Brain microvascular endothelial cell (primary cell): Measurements from ENCODE around the gene TENT4A.

Source experiments
- DNase-seq: peaks from one replicate; pipeline ENCODE4 v3.0.0-alpha.2; 2020
- H3K27ac ChIP-seq: fragments of 250-450 bp; sonication (Bioruptor Pico); 2 replicates; pipeline ENCODE4 v1.5.1; 2020; ENCODE audit warnings: mild to moderate bottlenecking, moderate library complexity
- H3K27me3 ChIP-seq: fragments of 250-450 bp; sonication (Bioruptor Pico); replicated peaks from 2 replicates; pipeline ENCODE4 v1.5.1; 2020; ENCODE audit warnings: mild to moderate bottlenecking
- H3K36me3 ChIP-seq: fragments of 250-450 bp; sonication (Bioruptor Pico); replicated peaks from 2 replicates; pipeline ENCODE4 v1.5.1; 2020; ENCODE audit warnings: mild to moderate bottlenecking
- H3K4me3 ChIP-seq: 2 replicates; pipeline ENCODE4 v1.5.1; 2011; ENCODE audit warnings: low read depth, mild to moderate bottlenecking, control low read depth, low read length, moderate library complexity
- in situ Hi-C: cut with HindIII; loops from 2 replicates; pipeline ENCODE4 v1.10.0; 2017; ENCODE audit warnings: low sequenced_read_pairs, low pct_ligation_motif_present
- TF ChIP-seq, protein P1 (sequence below): IDR thresholded peaks from 2 replicates; pipeline ENCODE4 v1.5.1; 2011; ENCODE audit warnings: low read depth, mild to moderate bottlenecking, moderate library complexity, low read length, control low read depth, inconsistent platforms; ENCODE audit errors: missing control alignments

TENT4A gene

DNA sequence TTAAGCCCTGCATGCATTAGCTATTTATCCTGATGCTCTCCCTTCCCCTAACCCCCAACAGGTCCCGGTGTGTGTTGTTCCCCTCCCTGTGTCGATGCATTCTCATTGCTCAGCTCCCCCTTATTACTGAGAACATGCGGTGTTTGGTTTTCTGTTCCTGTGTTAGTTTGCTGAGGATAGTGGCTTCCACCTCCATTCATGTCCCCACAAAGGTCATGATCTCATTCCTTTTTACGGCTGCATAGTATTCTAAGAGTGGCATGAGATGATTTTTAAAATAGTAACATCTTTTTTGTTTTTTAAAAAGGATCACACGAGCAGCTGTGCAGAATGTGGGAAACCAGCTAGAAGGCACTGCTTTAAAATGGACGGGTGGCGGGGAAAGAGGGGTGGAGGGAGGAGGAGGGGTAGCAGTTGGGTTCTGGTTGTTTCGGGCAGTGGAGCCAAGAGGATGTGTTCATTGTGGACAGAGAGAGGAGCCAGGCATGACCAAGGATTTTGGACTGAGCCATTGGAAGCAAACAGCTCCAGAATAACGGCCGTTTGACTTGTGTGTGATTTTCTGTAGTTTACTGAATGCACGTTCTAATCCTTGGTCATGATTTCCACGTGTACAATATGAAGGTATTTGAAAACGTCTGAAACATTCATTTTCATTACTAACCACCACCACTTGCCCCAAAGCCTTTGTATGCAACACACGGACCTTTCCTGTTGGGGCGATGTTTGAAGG is 1.7 kb upstream of the TENT4A start:
- in situ Hi-C loops = no loop called here
- DNase-seq = no peak
- TF ChIP-seq, protein P1, sequence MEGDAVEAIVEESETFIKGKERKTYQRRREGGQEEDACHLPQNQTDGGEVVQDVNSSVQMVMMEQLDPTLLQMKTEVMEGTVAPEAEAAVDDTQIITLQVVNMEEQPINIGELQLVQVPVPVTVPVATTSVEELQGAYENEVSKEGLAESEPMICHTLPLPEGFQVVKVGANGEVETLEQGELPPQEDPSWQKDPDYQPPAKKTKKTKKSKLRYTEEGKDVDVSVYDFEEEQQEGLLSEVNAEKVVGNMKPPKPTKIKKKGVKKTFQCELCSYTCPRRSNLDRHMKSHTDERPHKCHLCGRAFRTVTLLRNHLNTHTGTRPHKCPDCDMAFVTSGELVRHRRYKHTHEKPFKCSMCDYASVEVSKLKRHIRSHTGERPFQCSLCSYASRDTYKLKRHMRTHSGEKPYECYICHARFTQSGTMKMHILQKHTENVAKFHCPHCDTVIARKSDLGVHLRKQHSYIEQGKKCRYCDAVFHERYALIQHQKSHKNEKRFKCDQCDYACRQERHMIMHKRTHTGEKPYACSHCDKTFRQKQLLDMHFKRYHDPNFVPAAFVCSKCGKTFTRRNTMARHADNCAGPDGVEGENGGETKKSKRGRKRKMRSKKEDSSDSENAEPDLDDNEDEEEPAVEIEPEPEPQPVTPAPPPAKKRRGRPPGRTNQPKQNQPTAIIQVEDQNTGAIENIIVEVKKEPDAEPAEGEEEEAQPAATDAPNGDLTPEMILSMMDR = no peak

DNA sequence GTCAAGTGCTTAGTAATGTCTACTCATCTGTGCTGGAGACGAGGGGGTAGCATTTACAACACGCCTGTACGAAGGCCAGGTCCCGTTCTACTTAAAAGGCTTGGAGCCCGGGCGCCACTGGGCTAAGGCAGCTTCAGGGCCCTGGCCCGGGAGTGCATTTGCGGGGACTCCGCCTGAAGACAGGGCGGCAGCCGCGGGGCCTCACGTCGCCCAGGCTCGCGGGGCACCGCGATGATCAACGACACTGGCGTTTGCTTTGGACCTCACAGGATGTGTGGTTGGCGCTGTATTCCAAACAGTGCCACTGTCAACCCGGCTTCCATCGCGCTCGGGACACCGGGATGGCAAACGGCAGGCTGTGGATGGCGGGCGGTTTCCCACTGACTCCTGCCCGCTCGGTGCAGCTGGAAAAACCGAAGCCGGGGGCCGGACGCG is 1.1 kb upstream of the TENT4A start:
- H3K27me3 ChIP-seq = no peaks in the 10 kb centered on the region
- in situ Hi-C loops = no loop called here
- peak overlapping the region; percentile 73 for H3K4me3 ChIP-seq
- no peaks in the 10 kb centered on the region for H3K36me3 ChIP-seq
- peak overlapping the region; percentile 74 for H3K27ac ChIP-seq
- TF ChIP-seq, protein P1 = no peak
- peak; percentile 51 for DNase-seq

More for the DNA sequence above, 1.7 kb upstream of the TENT4A start:
- H3K27ac ChIP-seq = peak overlapping the region; percentile 74
- H3K4me3 ChIP-seq = peak overlapping the region; percentile 73
- H3K27me3 ChIP-seq = no peaks in the 10 kb centered on the region
- H3K36me3 ChIP-seq = no peaks in the 10 kb centered on the region

DNA sequence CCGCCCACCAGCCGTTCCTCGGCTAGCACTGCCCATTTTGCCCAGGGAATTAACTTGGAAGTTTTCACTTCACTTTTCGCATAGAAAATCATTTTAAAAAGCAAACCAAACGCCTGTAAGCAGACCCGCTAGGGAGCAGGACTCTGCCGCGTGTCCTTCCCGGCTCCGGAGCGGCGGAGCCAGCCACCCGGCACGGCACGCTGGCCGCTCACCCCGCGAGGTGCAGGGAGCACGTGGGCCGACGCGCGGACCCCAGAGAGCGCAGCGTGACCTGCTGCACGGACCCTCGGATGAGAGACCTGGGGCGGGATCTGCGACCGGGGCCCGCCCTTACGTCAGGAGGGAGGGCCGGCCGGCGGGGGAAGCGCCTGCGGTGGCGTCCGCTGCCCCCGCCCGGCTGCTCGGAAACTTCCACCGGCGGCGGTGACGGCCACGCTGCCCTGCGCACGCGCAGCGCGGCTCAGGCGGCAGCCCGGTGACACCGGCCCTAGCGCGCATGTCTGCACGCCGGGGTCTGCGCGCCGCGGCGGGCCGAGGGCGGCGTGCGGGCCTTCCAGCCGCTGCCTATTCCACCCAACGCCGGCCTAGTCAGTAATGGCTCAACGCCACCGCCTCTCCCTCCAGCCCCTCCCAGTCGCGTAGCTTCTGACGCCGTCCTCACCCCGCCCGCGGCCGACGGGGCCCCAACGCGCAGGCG is 507 bp upstream of the TENT4A start:
- in situ Hi-C loops = no loop called here
- H3K36me3 ChIP-seq = no peaks in the 10 kb centered on the region
- TF ChIP-seq, protein P1 = no peak
- no peaks in the 10 kb centered on the region for H3K27me3 ChIP-seq
- peak overlapping the region; percentile 73 for H3K4me3 ChIP-seq
- H3K27ac ChIP-seq = peak overlapping the region; percentile 74
- peak; percentile 93 for DNase-seq

DNA sequence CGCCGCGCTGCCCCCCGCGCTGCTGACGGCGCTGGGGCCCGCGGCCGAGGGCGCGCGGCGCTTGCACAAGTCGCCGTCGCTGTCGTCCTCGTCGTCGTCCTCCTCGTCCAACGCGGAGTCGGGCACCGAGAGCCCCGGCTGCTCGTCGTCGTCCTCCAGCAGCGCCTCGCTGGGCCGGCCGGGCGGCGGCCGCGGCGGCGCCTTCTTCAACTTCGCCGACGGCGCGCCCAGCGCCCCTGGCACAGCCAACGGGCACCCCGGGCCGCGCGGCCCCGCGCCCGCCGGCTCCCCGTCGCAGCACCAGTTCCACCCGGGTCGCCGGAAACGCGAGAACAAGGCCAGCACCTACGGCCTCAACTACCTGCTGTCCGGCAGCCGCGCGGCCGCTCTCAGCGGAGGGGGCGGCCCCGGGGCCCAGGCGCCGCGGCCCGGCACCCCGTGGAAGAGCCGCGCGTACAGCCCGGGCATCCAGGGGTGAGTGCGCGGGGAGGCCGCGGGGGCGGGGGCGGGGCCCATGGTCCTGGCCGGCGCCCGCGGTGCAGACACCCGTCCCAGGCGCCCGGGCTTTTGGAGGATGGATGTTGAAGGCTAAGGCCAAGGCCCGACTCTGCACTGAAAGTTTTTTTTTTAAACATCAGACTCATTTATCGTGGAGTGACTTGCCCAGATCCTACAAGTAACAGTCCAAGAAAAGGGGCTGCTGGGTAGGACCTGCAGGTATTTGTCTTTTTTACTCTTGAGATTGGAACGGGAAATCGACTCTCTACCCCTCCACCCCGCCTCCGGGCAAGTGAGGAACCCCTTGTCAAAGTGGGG is 1.2 kb downstream of the TENT4A start:
- Histone ChIP-seq H3K27me3 (no peaks in the 10 kb centered on the region), H3K27ac (no peak overlapping the region), H3K36me3 (no peaks in the 10 kb centered on the region), H3K4me3 (peak overlapping the region; percentile 60)
- in situ Hi-C loops = no loop called here
- DNase-seq = no peak
- TF ChIP-seq, protein P1 = no peak

DNA sequence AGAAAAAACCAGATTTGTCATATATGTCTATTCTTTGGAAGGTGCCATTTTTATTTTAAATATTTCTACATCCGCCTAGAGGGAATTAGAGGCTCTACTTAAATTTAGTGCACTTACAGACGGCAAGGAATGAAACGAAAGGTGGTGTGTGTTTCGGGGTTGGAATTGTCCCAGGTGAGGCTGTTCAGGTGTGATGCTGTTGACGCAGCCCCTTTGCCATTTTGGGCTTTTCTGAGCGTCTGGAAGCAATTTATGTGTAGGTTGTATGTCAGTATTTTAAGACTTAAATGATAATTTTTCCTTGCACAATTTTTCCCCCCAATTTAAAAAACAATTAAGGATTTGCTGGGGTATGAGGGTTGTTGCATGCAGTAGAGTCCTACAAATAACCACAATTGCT is 2.0 kb downstream of the TENT4A start:
- in situ Hi-C loops = no loop called here
- no peak for DNase-seq
- peak overlapping the region; percentile 60 for H3K4me3 ChIP-seq
- no peaks in the 10 kb centered on the region for H3K27me3 ChIP-seq
- H3K27ac ChIP-seq = no peak overlapping the region
- TF ChIP-seq, protein P1 = no peak
- H3K36me3 ChIP-seq = no peaks in the 10 kb centered on the region
